ENCODE results near the gene NUP93. TPM values are rescaled to one million over a fixed set of nuclear protein-coding genes. Genes with fewer than 3 reads are reported as not detected.
"Not testable (repeated sequence)": the region's sequence is repeated elsewhere in the genome, so short reads cannot be mapped to it uniquely, and the experiment has no call there.

Gene NUP93
- total RNA-seq, 1 donor from 2014 or later: 81.7 TPM

- Mint-ChIP-seq H3K27ac (ENCODE audit: unreplicated experiment) (no peak overlapping the region), H3K4me3 (ENCODE audit: unreplicated experiment) (no peak overlapping the region), H3K36me3 (ENCODE audit: unreplicated experiment) (no peaks in the 10 kb centered on the region), H3K27me3 (ENCODE audit: unreplicated experiment) (no peaks in the 10 kb centered on the region), H3K4me1 (ENCODE audit: unreplicated experiment) (no peaks in the 10 kb centered on the region), H3K9me3 (ENCODE audit: unreplicated experiment) (no peaks in the 10 kb centered on the region)
- DNase-seq (ENCODE audit: extremely low spot score, unreplicated experiment): no peak
- no peak for TF ChIP-seq CTCF (IDR thresholded peaks at IDR 0.05)
Observed at GRCh38 chr16:56710181-56710737, 19.7 kb upstream of the NUP93 start.

GRCh38 chr16:56711862-56712261 lies 18.1 kb upstream of the NUP93 start:
- Mint-ChIP-seq H3K4me1 (ENCODE audit: unreplicated experiment) (peaks cover 4% of the 10 kb centered on the region), H3K27me3 (ENCODE audit: unreplicated experiment) (no peaks in the 10 kb centered on the region), H3K9me3 (ENCODE audit: unreplicated experiment) (no peaks in the 10 kb centered on the region), H3K27ac (ENCODE audit: unreplicated experiment) (no peak overlapping the region), H3K36me3 (ENCODE audit: unreplicated experiment) (no peaks in the 10 kb centered on the region), H3K4me3 (ENCODE audit: unreplicated experiment) (no peak overlapping the region)
- no peak for TF ChIP-seq CTCF (IDR thresholded peaks at IDR 0.05)
- DNase-seq (ENCODE audit: extremely low spot score, unreplicated experiment): no peak

GRCh38 chr16:56713794-56714193 lies 16.1 kb upstream of the NUP93 start:
- no peaks in the 10 kb centered on the region for H3K36me3 Mint-ChIP-seq (ENCODE audit: unreplicated experiment)
- H3K4me1 Mint-ChIP-seq (ENCODE audit: unreplicated experiment): peaks cover 7% of the 10 kb centered on the region
- H3K9me3 Mint-ChIP-seq (ENCODE audit: unreplicated experiment): no peaks in the 10 kb centered on the region
- no peak overlapping the region for H3K27ac Mint-ChIP-seq (ENCODE audit: unreplicated experiment)
- peaks cover 3% of the 10 kb centered on the region for H3K27me3 Mint-ChIP-seq (ENCODE audit: unreplicated experiment)
- TF ChIP-seq CTCF (IDR thresholded peaks at IDR 0.05): no peak
- peak; percentile 57 for DNase-seq (ENCODE audit: extremely low spot score, unreplicated experiment)
- H3K4me3 Mint-ChIP-seq (ENCODE audit: unreplicated experiment): no peak overlapping the region

GRCh38 chr16:56715126-56715525 lies 14.8 kb upstream of the NUP93 start:
- Mint-ChIP-seq H3K4me3 (ENCODE audit: unreplicated experiment) (no peak overlapping the region), H3K27ac (ENCODE audit: unreplicated experiment) (no peak overlapping the region), H3K9me3 (ENCODE audit: unreplicated experiment) (no peaks in the 10 kb centered on the region), H3K36me3 (ENCODE audit: unreplicated experiment) (no peaks in the 10 kb centered on the region), H3K4me1 (ENCODE audit: unreplicated experiment) (peaks cover 7% of the 10 kb centered on the region), H3K27me3 (ENCODE audit: unreplicated experiment) (peaks cover 4% of the 10 kb centered on the region)
- no peak for TF ChIP-seq CTCF (IDR thresholded peaks at IDR 0.05)
- peak; percentile 60 for DNase-seq (ENCODE audit: extremely low spot score, unreplicated experiment)

GRCh38 chr16:56716761-56717160 lies 13.2 kb upstream of the NUP93 start:
- Mint-ChIP-seq H3K9me3 (ENCODE audit: unreplicated experiment) (no peaks in the 10 kb centered on the region), H3K4me1 (ENCODE audit: unreplicated experiment) (peaks cover 7% of the 10 kb centered on the region), H3K27ac (ENCODE audit: unreplicated experiment) (no peak overlapping the region), H3K36me3 (ENCODE audit: unreplicated experiment) (no peaks in the 10 kb centered on the region), H3K27me3 (ENCODE audit: unreplicated experiment) (peaks cover 8% of the 10 kb centered on the region), H3K4me3 (ENCODE audit: unreplicated experiment) (no peak overlapping the region)
- no peak for TF ChIP-seq CTCF (IDR thresholded peaks at IDR 0.05)
- DNase-seq (ENCODE audit: extremely low spot score, unreplicated experiment): peak; percentile 5

GRCh38 chr16:56717532-56717931 lies 12.4 kb upstream of the NUP93 start:
- peaks cover 14% of the 10 kb centered on the region for H3K27me3 Mint-ChIP-seq (ENCODE audit: unreplicated experiment)
- not testable (repeated sequence) for H3K27ac Mint-ChIP-seq (ENCODE audit: unreplicated experiment); H3K36me3 Mint-ChIP-seq (ENCODE audit: unreplicated experiment); H3K9me3 Mint-ChIP-seq (ENCODE audit: unreplicated experiment); H3K4me3 Mint-ChIP-seq (ENCODE audit: unreplicated experiment); H3K4me1 Mint-ChIP-seq (ENCODE audit: unreplicated experiment)
- peak; percentile 4 for DNase-seq (ENCODE audit: extremely low spot score, unreplicated experiment)
